GM12801 (cell line): Measurements from ENCODE around the gene LIMA1.

ENCODE experiments used
- CTCF ChIP-seq: IDR thresholded peaks from one replicate; pipeline ENCODE4 v1.5.1; 2011; ENCODE audit warnings: control low read depth; ENCODE audit not compliant: insufficient read length; ENCODE audit errors: extremely low read depth

Gene LIMA1

GRCh38 chr12:50214018-50214417 lies 69.3 kb downstream of the LIMA1 start:
- no peak for TF ChIP-seq CTCF

GRCh38 chr12:50213439-50213838 lies 69.9 kb downstream of the LIMA1 start:
- TF ChIP-seq CTCF, result no peak

GRCh38 chr12:50212071-50212467 lies 71.3 kb downstream of the LIMA1 start:
- TF ChIP-seq CTCF, result no peak

GRCh38 chr12:50211392-50212070 lies 71.8 kb downstream of the LIMA1 start:
- TF ChIP-seq CTCF, result no peak

GRCh38 chr12:50207424-50207823 lies 75.9 kb downstream of the LIMA1 start:
- no peak for TF ChIP-seq CTCF

- no peak for TF ChIP-seq CTCF
These were observed 77.7 kb downstream of the LIMA1 start for GRCh38 chr12:50205648-50206047.

GRCh38 chr12:50203691-50204090 lies 79.6 kb downstream of the LIMA1 start:
- no peak for TF ChIP-seq CTCF

GRCh38 chr12:50201987-50202521 lies 81.3 kb downstream of the LIMA1 start:
- TF ChIP-seq CTCF, result no peak
